CD14-positive monocyte (primary cell): ENCODE results near the gene INPP5E. TPM values are rescaled to one million over a fixed set of nuclear protein-coding genes. Genes with fewer than 3 reads are reported as not detected.

ENCODE experiments used
- DNase-seq, 3 donors: peaks; one replicate each; pipeline ENCODE4 v3.0.0-alpha.2; 2011 to 2022
- H2AFZ ChIP-seq: 2 replicates; pipeline ENCODE4 v1.6.0; 2012; ENCODE audit warnings: mild to moderate bottlenecking, low read depth, low read length, inconsistent platforms; ENCODE audit not compliant: insufficient read depth, poor library complexity, severe bottlenecking
- H3K27ac ChIP-seq, 2 donors: 1 replicate in 1 of 2; 2 replicates in 1 of 2; pipeline ENCODE4 v1.5.1; 2012 to 2013; ENCODE audit warnings: low read length in 2 of 2, control low read depth in 1 of 2, inconsistent platforms in 1 of 2, low read depth in 1 of 2, mild to moderate bottlenecking in 1 of 2
- H3K27me3 ChIP-seq, 2 donors: one replicate each; pipeline versions ENCODE4 v1.6.0 to v1.6.1; 2011 to 2013; ENCODE audit warnings: low read length in 2 of 2; ENCODE audit not compliant: control insufficient read depth in 2 of 2, insufficient read depth in 2 of 2
- H3K36me3 ChIP-seq, 2 donors: replicated peaks in 1 of 2; 1 replicate in 1 of 2; 2 replicates in 1 of 2; pipeline versions ENCODE4 v1.5.1 to v1.6.1; 2012 to 2013; ENCODE audit warnings: low read length in 2 of 2, control low read depth in 1 of 2, inconsistent platforms in 1 of 2, mild to moderate bottlenecking in 1 of 2; ENCODE audit not compliant: insufficient read depth in 2 of 2, control insufficient read depth in 1 of 2
- H3K4me1 ChIP-seq, 2 donors: 1 replicate in 1 of 2; 2 replicates in 1 of 2; pipeline versions ENCODE4 v1.5.1 to v1.6.1; 2012 to 2013; ENCODE audit warnings: low read length in 2 of 2, control low read depth in 1 of 2, inconsistent platforms in 1 of 2, mild to moderate bottlenecking in 1 of 2, moderate library complexity in 1 of 2; ENCODE audit not compliant: insufficient read depth in 2 of 2, control insufficient read depth in 1 of 2
- H3K4me2 ChIP-seq: replicated peaks from 2 replicates; pipeline ENCODE3; 2012; ENCODE audit warnings: low read length, moderate library complexity, mild to moderate bottlenecking; ENCODE audit not compliant: poor library complexity, severe bottlenecking; ENCODE audit errors: extremely low read depth
- H3K4me3 ChIP-seq, 3 experiments: fragments of 200-600 bp in 1 of 3; sonication (generic) in 1 of 3; replicated peaks in 1 of 3; 1 replicate in 2 of 3; 2 replicates in 1 of 3; pipeline ENCODE4 v1.5.1; 2011 to 2013; ENCODE audit warnings: low read length in 3 of 3, mild to moderate bottlenecking in 3 of 3, control low read depth in 2 of 3, low read depth in 2 of 3, inconsistent platforms in 1 of 3, moderate library complexity in 1 of 3
- H3K79me2 ChIP-seq: 2 replicates; pipeline ENCODE4 v1.6.0; 2012; ENCODE audit warnings: mild to moderate bottlenecking, control low read depth, inconsistent platforms, low read length, moderate library complexity; ENCODE audit not compliant: insufficient read depth
- H3K9ac ChIP-seq: 2 replicates; pipeline ENCODE4 v1.6.0; 2017; ENCODE audit warnings: low read length, mild to moderate bottlenecking; ENCODE audit not compliant: insufficient read depth, poor library complexity, severe bottlenecking
- H3K9me3 ChIP-seq, 2 donors: replicated peaks in 1 of 2; 1 replicate in 1 of 2; 2 replicates in 1 of 2; pipeline versions ENCODE4 v1.5.1 to v1.6.1; 2012 to 2013; ENCODE audit warnings: low read length in 2 of 2, control low read depth in 1 of 2; ENCODE audit not compliant: control insufficient read depth in 1 of 2, insufficient read depth in 1 of 2
- H4K20me1 ChIP-seq: 2 replicates; pipeline ENCODE4 v1.6.0; 2012; ENCODE audit warnings: mild to moderate bottlenecking, low read length, control low read depth, moderate library complexity; ENCODE audit not compliant: insufficient read depth
- H3K27ac Mint-ChIP-seq, 7 donors: one replicate each; pipeline ENCODE4 v1.8.0; 2020; ENCODE audit warnings: mild to moderate bottlenecking in 7 of 7, mixed read lengths in 7 of 7, moderate library complexity in 6 of 7, inconsistent platforms in 2 of 7
- H3K27me3 Mint-ChIP-seq, 3 donors: one replicate each; pipeline ENCODE4 v1.8.0; 2021 to 2022; ENCODE audit warnings: low read depth in 3 of 3, mild to moderate bottlenecking in 3 of 3, mixed read lengths in 3 of 3, moderate library complexity in 3 of 3, inconsistent platforms in 1 of 3
- H3K36me3 Mint-ChIP-seq, 2 donors: one replicate each; pipeline ENCODE4 v1.8.0; 2020; ENCODE audit warnings: mixed read lengths in 2 of 2, inconsistent platforms in 1 of 2, mild to moderate bottlenecking in 1 of 2
- H3K4me1 Mint-ChIP-seq: one replicate; pipeline ENCODE4 v1.8.0; 2020; ENCODE audit warnings: mild to moderate bottlenecking, mixed read lengths
- H3K4me3 Mint-ChIP-seq, 2 donors: one replicate each; pipeline ENCODE4 v1.8.0; 2020; ENCODE audit warnings: mild to moderate bottlenecking in 2 of 2, mixed read lengths in 2 of 2, moderate library complexity in 1 of 2
- H3K9me3 Mint-ChIP-seq, 7 donors: one replicate each; pipeline ENCODE4 v1.8.0; 2020 to 2022; ENCODE audit warnings: mixed read lengths in 7 of 7, mild to moderate bottlenecking in 6 of 7, moderate library complexity in 6 of 7, inconsistent platforms in 2 of 7
- WGBS: methylation state at CpG from one replicate; pipeline ENCODE4 v1.1.5; 2013; ENCODE audit warnings: missing lambda C conversion rate; ENCODE audit not compliant: insufficient coverage; 5-methylcytosine and 5-hydroxymethylcytosine counted together
- intact Hi-C, 2 donors: fragments of 100-400 bp; cut with micrococcal nuclease; formaldehyde crosslinking; loops; one replicate each; pipeline versions ENCODE4 v1.15.0 to v1.15.1; 2023
- polyA plus RNA-seq, 3 donors: library from polyadenylated mRNA; depleted of rRNA in 1 of 3; unstranded in 2 of 3; stranded (reverse) in 1 of 3; fragments of 300-500 nt in 2 of 3; fragments of >200 nt in 1 of 3; fragmentation: Illumina TruSeq in 2 of 3; gene quantifications; 1 replicate in 2 of 3; 2 replicates in 1 of 3; pipeline ENCODE4 v1.2.3, GENCODE V29; 2012 to 2021
- TF ChIP-seq, protein P1 (sequence below): fragments of 200-600 bp; IDR thresholded peaks from one replicate; pipeline ENCODE4 v1.8.0; 2022; ENCODE audit warnings: antibody characterized with exemption, mild to moderate bottlenecking

The INPP5E gene
- polyA plus RNA-seq, 3 donors = 1.0 to 8.0 (median 1.0) TPM

DNA sequence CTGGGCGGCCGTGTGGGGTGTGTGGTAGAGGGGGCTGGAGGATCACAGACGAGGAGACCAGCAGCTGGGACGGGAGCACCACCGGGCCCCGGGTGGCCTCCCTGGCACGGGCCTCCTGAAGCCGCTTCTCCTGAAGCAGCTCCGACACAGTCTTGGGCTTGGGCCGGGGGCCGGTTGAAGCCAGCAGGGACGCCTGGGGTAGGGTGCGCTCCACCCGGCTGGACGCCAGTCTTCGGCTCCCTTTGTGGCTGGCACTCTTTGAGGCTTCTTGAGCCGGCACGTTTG, 60.7 kb downstream of the INPP5E start:
- no peaks in the 10 kb centered on the region for H3K27me3 ChIP-seq
- Mint-ChIP-seq H3K27me3 (no peaks in the 10 kb centered on the region), H3K36me3 (peaks cover 23 to 50% of the 10 kb centered on the region in 2 donors), H3K4me1 (peaks cover 13% of the 10 kb centered on the region), H3K4me3 (no peak overlapping the region), H3K9me3 (no peaks in the 10 kb centered on the region), H3K27ac (no peak overlapping the region)
- no peaks in the 10 kb centered on the region for H3K79me2 ChIP-seq
- no peak overlapping the region for H3K9ac ChIP-seq
- intact Hi-C loops = no loop called here
- DNase-seq = no peak
- WGBS = 96% methylated on average over 15 of the region's 18 CpGs
- H3K27ac ChIP-seq = no peak overlapping the region
- H3K9me3 ChIP-seq = no peaks in the 10 kb centered on the region
- no peak overlapping the region for H3K4me2 ChIP-seq
- no peaks in the 10 kb centered on the region for H4K20me1 ChIP-seq
- H3K36me3 ChIP-seq = peaks cover 50 to 60% of the 10 kb centered on the region in 2 donors
- TF ChIP-seq, protein P1, sequence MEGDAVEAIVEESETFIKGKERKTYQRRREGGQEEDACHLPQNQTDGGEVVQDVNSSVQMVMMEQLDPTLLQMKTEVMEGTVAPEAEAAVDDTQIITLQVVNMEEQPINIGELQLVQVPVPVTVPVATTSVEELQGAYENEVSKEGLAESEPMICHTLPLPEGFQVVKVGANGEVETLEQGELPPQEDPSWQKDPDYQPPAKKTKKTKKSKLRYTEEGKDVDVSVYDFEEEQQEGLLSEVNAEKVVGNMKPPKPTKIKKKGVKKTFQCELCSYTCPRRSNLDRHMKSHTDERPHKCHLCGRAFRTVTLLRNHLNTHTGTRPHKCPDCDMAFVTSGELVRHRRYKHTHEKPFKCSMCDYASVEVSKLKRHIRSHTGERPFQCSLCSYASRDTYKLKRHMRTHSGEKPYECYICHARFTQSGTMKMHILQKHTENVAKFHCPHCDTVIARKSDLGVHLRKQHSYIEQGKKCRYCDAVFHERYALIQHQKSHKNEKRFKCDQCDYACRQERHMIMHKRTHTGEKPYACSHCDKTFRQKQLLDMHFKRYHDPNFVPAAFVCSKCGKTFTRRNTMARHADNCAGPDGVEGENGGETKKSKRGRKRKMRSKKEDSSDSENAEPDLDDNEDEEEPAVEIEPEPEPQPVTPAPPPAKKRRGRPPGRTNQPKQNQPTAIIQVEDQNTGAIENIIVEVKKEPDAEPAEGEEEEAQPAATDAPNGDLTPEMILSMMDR = no peak
- H3K4me3 ChIP-seq = no peak overlapping the region
- H2AFZ ChIP-seq = no peak overlapping the region
- peaks cover 20 to 23% of the 10 kb centered on the region in 2 donors for H3K4me1 ChIP-seq

Other genes starting within 250 kb of the INPP5E start
- gene LHX3, start 234.7 kb downstream of the INPP5E start, polyA plus RNA-seq = not detected
- gene QSOX2, start 194.0 kb downstream of the INPP5E start, polyA plus RNA-seq = 1 to 10 TPM in 1 of 3 donors, under 1 TPM in 2; 0.03 to 8.4 (median 0.17) TPM
- gene CCDC187, start 135.8 kb downstream of the INPP5E start, polyA plus RNA-seq = not detected
- gene GPSM1, start 112.3 kb downstream of the INPP5E start, polyA plus RNA-seq = 1 to 10 TPM in 1 of 3 donors, under 1 TPM in 2; 0.67 to 3.1 (median 0.73) TPM
- gene DNLZ, start 76.1 kb downstream of the INPP5E start, polyA plus RNA-seq = 10 to 100 TPM in 2 of 3 donors, 1 to 10 TPM in 1; 5.1 to 20.5 (median 10.5) TPM
- gene CARD9, start 66.2 kb downstream of the INPP5E start, polyA plus RNA-seq = 100 to 1,000 TPM in 1 of 3 donors, 10 to 100 TPM in 2; 34.3 to 108 (median 41.4) TPM
- 1 to 10 TPM in 2 of 3 donors, under 1 TPM in 1; 0.59 to 6.7 (median 1.2) TPM for gene SNAPC4, start 39.7 kb downstream of the INPP5E start, polyA plus RNA-seq
- 10 to 100 TPM in 1 of 3 donors, 1 to 10 TPM in 2; 3.3 to 60.0 (median 9.6) TPM for gene ENTR1, start 29.2 kb downstream of the INPP5E start, polyA plus RNA-seq
- 10 to 100 TPM; 23.1 to 58.8 (median 24.9) TPM for gene PMPCA, start 29.2 kb downstream of the INPP5E start, polyA plus RNA-seq
- 10 to 100 TPM; 11.1 to 36.8 (median 19.1) TPM for gene SEC16A, start 43.2 kb upstream of the INPP5E start, polyA plus RNA-seq
- gene NOTCH1, start 106.2 kb upstream of the INPP5E start, polyA plus RNA-seq = 10 to 100 TPM in 1 of 3 donors, 1 to 10 TPM in 2; 1.4 to 33.0 (median 2.2) TPM
- gene EGFL7, start 223.1 kb upstream of the INPP5E start, polyA plus RNA-seq = 1 to 10 TPM; 1.3 to 2.8 (median 2.2) TPM
- 100 to 1,000 TPM in 2 of 3 donors, 10 to 100 TPM in 1; 80.1 to 139 (median 116) TPM for gene AGPAT2, start 247.6 kb upstream of the INPP5E start, polyA plus RNA-seq